Kidney (tissue), 14 donors: ENCODE results near the gene CLMN. TPM values are rescaled to one million over a fixed set of nuclear protein-coding genes. Genes with fewer than 3 reads are reported as not detected.
A peak's percentile ranks its signal among the peaks of the same experiment; 100 is the strongest.

ENCODE experiments used
- DNase-seq, 5 donors: peaks; one replicate each; pipeline ENCODE4 v3.0.0-alpha.2; 2013 to 2020
- FAIRE-seq: peaks from 2 replicates; lab custom pipeline; 2012; peaks lifted over from hg19 to GRCh38; lab: Jason Lieb, UNC
- H3K27ac ChIP-seq, 2 donors: one replicate each; pipeline ENCODE4 v1.7.0; 2013; ENCODE audit warnings: low read depth in 2 of 2, low read length in 2 of 2, inconsistent platforms in 1 of 2
- H3K27me3 ChIP-seq: one replicate; pipeline ENCODE4 v1.7.1; 2013; ENCODE audit warnings: low read length, inconsistent platforms; ENCODE audit not compliant: control insufficient read depth, insufficient read depth
- H3K36me3 ChIP-seq, 3 donors: one replicate each; pipeline versions ENCODE4 v1.7.0 to v1.7.1; 2013; ENCODE audit warnings: low read length in 3 of 3, control low read depth in 1 of 3, inconsistent platforms in 1 of 3; ENCODE audit not compliant: insufficient read depth in 3 of 3, control insufficient read depth in 2 of 3
- H3K4me1 ChIP-seq, 3 donors: one replicate each; pipeline versions ENCODE4 v1.7.0 to v1.7.1; 2013; ENCODE audit warnings: low read length in 3 of 3, inconsistent platforms in 1 of 3, low read depth in 1 of 3; ENCODE audit not compliant: control insufficient read depth in 2 of 3, insufficient read depth in 2 of 3
- H3K4me3 ChIP-seq, 3 donors: one replicate each; pipeline versions ENCODE4 v1.7.0 to v1.8.1; 2013; ENCODE audit warnings: low read length in 3 of 3, control low read depth in 1 of 3, inconsistent platforms in 1 of 3
- H3K9ac ChIP-seq, 3 donors: one replicate each; pipeline versions ENCODE4 v1.7.0 to v1.7.1; 2013; ENCODE audit warnings: low read length in 3 of 3, control low read depth in 1 of 3, inconsistent platforms in 1 of 3
- H3K9me3 ChIP-seq, 3 donors: one replicate each; pipeline versions ENCODE4 v1.7.0 to v1.7.1; 2013; ENCODE audit warnings: low read length in 3 of 3, control low read depth in 1 of 3, inconsistent platforms in 1 of 3; ENCODE audit not compliant: control insufficient read depth in 2 of 3, insufficient read depth in 1 of 3
- intact Hi-C: fragments of 100-400 bp; cut with DNase I; formaldehyde crosslinking; loops from one replicate; pipeline ENCODE4 v1.11.1; 2022
- polyA plus RNA-seq: library from polyadenylated mRNA; stranded (reverse); fragments of 350-450 nt; fragmentation: Illumina TruSeq; extraction: RNeasy Lipid Tissue Mini Kit (QIAGEN cat#74804); gene quantifications from one replicate; pipeline ENCODE4 v1.2.3, GENCODE V29; 2014; ENCODE audit warnings: low read depth, low replicate concordance; ENCODE audit not compliant: insufficient read depth
- total RNA-seq: library from RNA; stranded (reverse); fragmentation: NEBNext Ultra II Directional; extraction: Animal tissue kit (Norgen Biotek cat#: 25700); gene quantifications from one replicate; pipeline ENCODE4 v1.2.1, GENCODE V29; 2021
- TF ChIP-seq, protein P1 (sequence below): IDR thresholded peaks from 3 replicates; pipeline ENCODE4 v1.5.1; 2012; ENCODE audit warnings: mild to moderate bottlenecking, moderate library complexity, borderline replicate concordance; ENCODE audit not compliant: insufficient read depth; ENCODE audit errors: extremely low read depth
- donor health status: control.
- donor health status: control.
- donor health status: control.
- donor health status: control.
- donor health status: control.
- donor health status: DM: yes; HTN: yes; CAD: no.
- donor health status: Normal renal cell carcinoma (clear cell type).

Gene CLMN
- total and polyA plus RNA-seq, 2 donors from 2014 or later: 33.1 to 151 TPM

- intact Hi-C loops: no loop called here
- Histone ChIP-seq H3K9ac (peak overlapping the region in 1 of 3 donors; percentile 2), H3K27ac (peak overlapping the region; percentile 78 to 80), H3K27me3 (no peaks in the 10 kb centered on the region), H3K9me3 (peaks cover 0 to 5% (median 0%) of the 10 kb centered on the region in 3 donors), H3K4me3 (no peak overlapping the region), H3K4me1 (peaks cover 0 to 33% (median 29%) of the 10 kb centered on the region in 3 donors), H3K36me3 (no peaks in the 10 kb centered on the region)
- DNase-seq (peak in 1 of 5 donors; percentile 22), FAIRE-seq (no peak)
- TF ChIP-seq, protein P1, sequence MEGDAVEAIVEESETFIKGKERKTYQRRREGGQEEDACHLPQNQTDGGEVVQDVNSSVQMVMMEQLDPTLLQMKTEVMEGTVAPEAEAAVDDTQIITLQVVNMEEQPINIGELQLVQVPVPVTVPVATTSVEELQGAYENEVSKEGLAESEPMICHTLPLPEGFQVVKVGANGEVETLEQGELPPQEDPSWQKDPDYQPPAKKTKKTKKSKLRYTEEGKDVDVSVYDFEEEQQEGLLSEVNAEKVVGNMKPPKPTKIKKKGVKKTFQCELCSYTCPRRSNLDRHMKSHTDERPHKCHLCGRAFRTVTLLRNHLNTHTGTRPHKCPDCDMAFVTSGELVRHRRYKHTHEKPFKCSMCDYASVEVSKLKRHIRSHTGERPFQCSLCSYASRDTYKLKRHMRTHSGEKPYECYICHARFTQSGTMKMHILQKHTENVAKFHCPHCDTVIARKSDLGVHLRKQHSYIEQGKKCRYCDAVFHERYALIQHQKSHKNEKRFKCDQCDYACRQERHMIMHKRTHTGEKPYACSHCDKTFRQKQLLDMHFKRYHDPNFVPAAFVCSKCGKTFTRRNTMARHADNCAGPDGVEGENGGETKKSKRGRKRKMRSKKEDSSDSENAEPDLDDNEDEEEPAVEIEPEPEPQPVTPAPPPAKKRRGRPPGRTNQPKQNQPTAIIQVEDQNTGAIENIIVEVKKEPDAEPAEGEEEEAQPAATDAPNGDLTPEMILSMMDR: no peak
Measured at GRCh38 chr14:95291859-95292542, 27.7 kb downstream of the CLMN start.

- Histone ChIP-seq H3K36me3 (no peaks in the 10 kb centered on the region), H3K4me3 (no peak overlapping the region), H3K27me3 (no peaks in the 10 kb centered on the region), H3K27ac (peak overlapping the region; percentile 78 to 80), H3K4me1 (peaks cover 0 to 34% (median 29%) of the 10 kb centered on the region in 3 donors), H3K9ac (peak overlapping the region in 1 of 3 donors; percentile 10), H3K9me3 (peaks cover 0 to 3% (median 0%) of the 10 kb centered on the region in 3 donors)
- DNase-seq (peak; percentile 41 to 90 (median 52)), FAIRE-seq (no peak)
- TF ChIP-seq, protein P1: no peak
- intact Hi-C loops: no loop called here
Measured at GRCh38 chr14:95290871-95291431, 28.8 kb downstream of the CLMN start.

DNA sequence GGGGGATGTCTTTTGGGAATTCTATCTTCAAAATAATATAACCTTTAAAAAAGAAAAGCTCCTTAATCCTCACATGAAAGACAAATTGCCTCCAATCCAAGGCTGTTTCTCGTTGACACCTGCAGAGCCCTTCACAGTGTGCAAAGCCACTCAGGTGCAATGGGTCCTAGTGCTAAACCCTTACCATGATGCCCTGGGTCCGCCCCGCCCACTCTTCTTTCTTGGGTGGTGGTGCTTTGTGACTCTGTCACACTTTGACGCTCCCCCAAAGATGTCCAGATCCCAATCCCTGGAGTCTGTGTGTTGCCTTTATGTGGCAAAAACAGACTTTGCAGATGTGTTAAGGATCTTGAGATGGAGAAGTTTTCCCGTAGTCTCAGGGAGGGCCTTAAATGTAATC lies 29.7 kb downstream of the CLMN start:
- peak overlapping the region; percentile 17 to 78 for H3K27ac ChIP-seq
- H3K27me3 ChIP-seq: no peaks in the 10 kb centered on the region
- intact Hi-C loops: no loop called here
- H3K4me1 ChIP-seq: peaks cover 0 to 30% (median 20%) of the 10 kb centered on the region in 3 donors
- H3K36me3 ChIP-seq: no peaks in the 10 kb centered on the region
- H3K9me3 ChIP-seq: no peaks in the 10 kb centered on the region
- TF ChIP-seq, protein P1: no peak
- FAIRE-seq (no peak), DNase-seq (no peak)
- no peak overlapping the region for H3K9ac ChIP-seq
- no peak overlapping the region for H3K4me3 ChIP-seq
